Measurements from ENCODE around the gene KRT33B.

Gene KRT33B

DNA sequence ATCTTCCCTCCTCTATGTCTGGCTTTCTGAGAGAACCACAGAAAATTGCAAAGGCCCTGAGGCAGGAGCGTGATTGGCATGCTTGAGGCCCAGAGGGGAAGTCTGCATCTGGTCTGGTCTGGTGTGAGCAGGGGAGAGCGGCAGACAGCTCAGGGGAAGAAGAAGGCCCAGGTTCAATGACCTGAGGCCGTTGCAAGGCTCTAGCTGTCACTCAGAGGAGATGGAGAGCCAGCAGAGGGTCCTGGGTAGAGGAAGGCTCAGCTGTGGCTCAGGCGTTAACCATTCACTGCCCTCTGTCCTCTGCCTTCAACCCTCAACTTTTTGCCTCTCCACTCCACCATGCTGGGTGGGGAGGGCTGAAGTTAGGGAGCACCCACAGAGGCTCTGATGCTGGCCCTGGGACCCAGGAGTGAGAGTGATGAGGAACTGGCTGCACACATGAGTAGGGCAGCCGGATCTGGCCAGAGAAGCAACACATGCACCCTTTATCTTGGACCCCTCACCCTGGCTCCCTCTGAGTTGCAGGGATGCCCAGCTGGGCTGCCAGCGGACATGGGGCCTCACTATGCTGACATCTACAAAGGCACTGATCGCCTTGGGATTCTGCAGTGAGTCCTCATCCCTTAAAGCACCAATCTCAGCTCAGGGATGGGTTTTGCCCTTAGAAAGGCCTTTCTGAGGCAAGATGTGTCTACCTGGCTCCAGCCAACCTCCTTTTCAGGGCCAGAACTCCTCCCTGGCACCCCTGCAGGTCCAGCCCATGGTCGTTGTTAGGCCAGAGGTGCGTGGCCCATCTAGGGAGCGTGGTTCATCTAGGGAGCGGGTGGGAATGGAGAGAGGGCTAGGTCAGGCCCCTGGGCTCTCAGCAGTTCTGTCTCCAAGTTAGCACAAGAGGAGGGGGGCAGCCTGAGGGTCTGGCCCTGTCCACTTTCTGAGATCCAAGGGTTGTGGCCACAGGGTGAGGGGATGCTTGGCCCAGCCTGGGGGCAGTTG is 46.4 kb downstream of the KRT33B start:
- DNase-seq = no peak

DNA sequence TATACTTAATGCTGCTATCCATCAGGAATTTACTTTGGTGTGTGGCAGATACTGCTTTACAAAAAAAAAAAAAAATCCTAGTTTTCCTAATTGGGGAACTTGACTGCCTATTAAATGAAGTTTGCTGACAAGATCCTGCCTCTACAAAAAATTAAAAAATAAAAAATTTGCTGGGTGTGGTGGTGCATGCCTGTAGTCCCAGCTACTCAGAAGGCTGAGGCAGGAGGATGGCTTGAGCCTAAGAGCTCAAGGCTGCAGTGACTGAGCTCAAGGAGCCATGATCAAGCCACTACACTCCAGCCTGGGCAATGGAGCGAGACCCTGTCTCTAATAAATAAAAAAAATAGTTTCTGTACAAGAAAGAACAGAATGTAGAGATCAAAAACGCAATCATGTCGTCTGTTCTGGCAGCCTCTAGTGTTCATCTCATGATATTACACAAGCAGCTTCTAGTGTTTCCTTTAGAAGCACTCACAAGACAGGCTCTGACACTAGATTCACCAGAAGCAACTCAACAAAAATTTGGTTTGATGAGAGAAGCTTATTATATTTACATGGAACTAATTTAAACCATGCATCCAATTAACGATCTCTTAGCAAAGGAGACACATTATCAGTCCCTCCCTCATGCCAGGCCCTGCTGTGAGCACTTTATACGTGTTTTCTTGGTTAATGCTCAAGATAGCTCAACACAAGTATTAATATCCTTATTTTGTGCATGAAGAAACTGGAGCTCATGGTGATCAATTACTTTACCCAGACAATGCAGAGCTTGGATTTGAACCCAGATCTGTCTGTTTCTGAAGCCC is 47.3 kb downstream of the KRT33B start:
- DNase-seq = no peak

DNA sequence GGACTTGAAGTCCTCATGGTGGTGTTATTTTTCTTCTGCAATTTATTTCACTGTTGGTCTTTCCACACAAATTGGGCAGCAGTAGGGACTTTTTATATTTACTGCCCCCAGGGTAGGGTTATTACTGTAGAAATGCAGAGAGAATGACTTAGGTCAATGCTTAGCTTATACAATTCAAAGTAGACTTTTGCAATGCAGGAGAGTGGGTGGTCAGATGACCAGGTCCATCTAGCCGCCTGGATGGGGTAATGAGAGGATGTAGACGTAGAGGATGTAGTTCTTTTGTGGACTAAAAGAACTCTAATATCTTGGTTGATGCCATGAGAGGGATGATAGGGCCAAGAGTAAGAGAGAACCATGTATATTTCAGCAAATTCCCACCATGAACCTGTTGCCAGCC is 51.4 kb downstream of the KRT33B start:
- no peak for DNase-seq

DNA sequence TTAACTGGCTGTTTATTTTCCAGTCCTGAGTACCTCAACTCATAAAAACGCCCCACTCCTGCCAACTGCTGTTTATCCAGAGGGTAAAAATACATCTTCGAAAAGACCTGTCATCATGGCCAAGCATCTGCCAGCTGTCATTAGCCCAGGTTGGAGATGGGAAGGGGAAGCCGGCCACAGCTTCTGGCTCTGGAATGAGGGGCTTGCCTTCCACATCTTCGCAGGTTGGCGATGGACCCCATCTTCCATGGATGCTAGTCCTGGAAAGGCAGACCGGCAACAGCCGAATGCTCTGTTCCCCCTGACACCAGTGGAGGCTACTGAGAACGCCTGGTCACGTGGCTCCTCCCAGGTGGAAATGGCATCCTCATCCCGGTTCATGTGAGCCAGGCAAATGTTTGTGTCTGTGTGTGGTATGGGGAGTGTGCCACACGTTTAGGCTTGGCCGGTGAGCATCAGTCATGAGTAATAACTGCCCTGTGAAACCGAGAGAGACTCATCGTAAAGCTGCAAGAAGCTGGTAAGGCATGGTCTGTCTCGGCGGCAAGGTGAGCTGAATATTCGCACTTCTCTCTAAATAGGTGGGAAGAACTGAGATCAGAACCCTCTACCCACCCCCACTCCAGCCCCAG is 53.7 kb downstream of the KRT33B start:
- DNase-seq = no peak

DNA sequence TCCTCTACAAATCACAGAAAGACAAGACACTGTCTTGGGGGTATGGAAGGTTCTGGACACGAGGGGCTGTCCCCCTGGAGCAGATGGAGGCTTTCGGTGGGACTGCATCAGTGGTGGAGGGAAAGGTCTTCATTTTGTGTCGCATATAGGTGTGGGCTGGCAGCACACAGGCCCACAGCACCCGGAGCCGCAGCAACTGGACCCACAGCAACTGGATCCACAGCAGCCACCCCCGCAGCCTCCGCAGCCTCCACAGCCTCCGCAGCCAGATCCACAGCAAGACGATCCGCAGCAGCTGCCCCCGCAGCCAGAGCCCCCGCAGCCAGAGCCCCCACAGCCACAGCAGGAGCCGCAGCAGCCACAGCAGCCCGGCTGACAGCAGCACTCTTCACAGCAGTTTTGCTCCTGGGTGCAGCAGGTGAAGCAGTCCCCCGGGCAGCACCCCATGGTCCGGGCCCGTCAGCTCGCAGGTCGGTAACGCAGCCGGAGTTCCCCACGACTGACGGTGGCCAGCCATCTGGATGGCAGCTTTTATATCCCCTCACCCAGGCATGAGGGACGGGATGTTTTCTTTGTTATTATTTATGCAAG is 54.3 kb downstream of the KRT33B start, which contains the start of gene KRTAP17-1:
TSS of gene KRTAP17-1 (minus strand) at position 507 of the 591 bp plus-strand sequence. CDS start at position 447, 60 bp downstream.
- DNase-seq = no peak
